Transverse colon (tissue), 4 donors: ENCODE data around the gene KLF2. TPM values are rescaled to one million over a fixed set of nuclear protein-coding genes. Genes with fewer than 3 reads are reported as not detected.
"Not testable (repeated sequence)": the region's sequence is repeated elsewhere in the genome, so short reads cannot be mapped to it uniquely, and the experiment has no call there.

Experiments used
- DNase-seq: peaks from one replicate; pipeline ENCODE4 v3.0.0-alpha.2; 2019
- H3K27ac ChIP-seq, 4 donors: fragments of 200-600 bp; sonication (generic); 2 replicates each; pipeline ENCODE4 v1.5.1; 2016 to 2018; ENCODE audit warnings: inconsistent platforms in 4 of 4
- H3K27me3 ChIP-seq: fragments of 200-600 bp; sonication (generic); 2 replicates; pipeline ENCODE4 v1.5.1; 2017; ENCODE audit warnings: inconsistent platforms
- H3K36me3 ChIP-seq, 4 donors: fragments of 200-600 bp; sonication (generic); 2 replicates each; pipeline ENCODE4 v1.5.1; 2017 to 2019; ENCODE audit warnings: inconsistent platforms in 4 of 4
- H3K4me1 ChIP-seq, 4 donors: fragments of 200-600 bp; sonication (generic); 2 replicates each; pipeline ENCODE4 v1.5.1; 2017 to 2020; ENCODE audit warnings: inconsistent platforms in 4 of 4
- H3K4me3 ChIP-seq, 4 donors: fragments of 200-600 bp; sonication (generic); 1 replicate in 1 of 4; 2 replicates in 3 of 4; pipeline versions ENCODE4 v1.5.1 to v1.6.1; 2017 to 2019; ENCODE audit warnings: inconsistent platforms in 4 of 4
- H3K9me3 ChIP-seq, 2 donors: fragments of 200-600 bp; sonication (generic); 2 replicates each; pipeline ENCODE4 v1.5.1; 2017 to 2019; ENCODE audit warnings: inconsistent platforms in 2 of 2
- CTCF ChIP-seq, 5 experiments: fragments of 200-600 bp in 3 of 5; fragments of 450-650 bp in 2 of 5; sonication (generic) in 3 of 5; IDR thresholded peaks; 1 replicate in 2 of 5; 2 replicates in 3 of 5; pipeline ENCODE4 v1.5.1; 2016 to 2017; ENCODE audit warnings: antibody characterized with exemption in 5 of 5, inconsistent platforms in 3 of 5, mild to moderate bottlenecking in 2 of 5, moderate library complexity in 1 of 5
- EP300 ChIP-seq: sonication (generic); formaldehyde crosslinking; IDR thresholded peaks from one replicate; pipeline ENCODE4 v1.6.1; 2017; ENCODE audit warnings: antibody characterized with exemption, low read depth
- POLR2A ChIP-seq: fragments of 450-650 bp; IDR thresholded peaks from one replicate; pipeline ENCODE4 v1.6.1; 2016; ENCODE audit warnings: antibody characterized with exemption, mild to moderate bottlenecking, moderate library complexity
- POLR2AphosphoS5 ChIP-seq, 3 donors: sonication (generic); formaldehyde crosslinking; IDR thresholded peaks; one replicate each; pipeline ENCODE4 v1.6.1; 2016; ENCODE audit warnings: antibody characterized with exemption in 3 of 3
- WGBS, 2 donors: methylation state at CpG; one replicate each; pipeline ENCODE4 v1.1.5; 2018; ENCODE audit warnings: low coverage in 1 of 2; 5-methylcytosine and 5-hydroxymethylcytosine counted together
- in situ Hi-C, 4 donors: fragments of 200-750 bp; cut with MboI; loops; one replicate each; pipeline versions ENCODE4 v1.15.0 to v1.15.1; 2017; ENCODE audit warnings: low sequenced_read_pairs in 3 of 4, low pct_ligation_motif_present in 1 of 4, low pct_unique_long_range_greater_than_20kb in 1 of 4
- intact Hi-C: fragments of 100-400 bp; cut with DNase I; formaldehyde crosslinking; loops from one replicate; pipeline ENCODE4 v1.15.1; 2023; ENCODE audit warnings: low total_unique reads
- total RNA-seq, 4 donors: library from RNA; depleted of rRNA; stranded (reverse); fragments of >200 nt; gene quantifications; one replicate each; pipeline ENCODE4 v1.1.0, GENCODE V29; 2016

KLF2 gene
- total RNA-seq, 4 donors from 2014 or later = 19.9 to 74.4 (median 48.9) TPM

DNA sequence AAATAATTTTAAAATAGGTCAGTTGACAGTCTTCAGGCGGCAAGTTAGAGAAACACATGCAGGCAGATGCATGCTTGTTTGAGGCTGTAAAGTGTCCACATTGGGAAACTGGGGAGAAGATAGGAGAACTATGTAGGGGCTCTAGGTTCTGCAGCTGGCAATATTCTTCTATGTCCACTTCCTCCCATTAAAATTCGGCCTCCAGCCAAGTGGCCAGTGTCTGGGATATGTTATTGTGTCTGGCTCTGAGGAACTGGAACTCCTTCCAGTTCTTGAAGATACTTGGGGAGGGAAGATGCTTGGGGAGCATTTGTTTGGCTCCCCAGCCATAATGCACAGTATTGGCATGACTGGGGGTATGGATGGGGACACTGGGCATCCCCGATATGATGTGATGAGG lies 20.9 kb upstream of the KLF2 start:
- H3K4me1 ChIP-seq = peaks cover 0 to 9% (median 3%) of the 10 kb centered on the region in 4 donors
- no peak for DNase-seq
- intact Hi-C loops (no loop called here), in situ Hi-C loops (no loop called here)
- H3K4me3 ChIP-seq = no peak overlapping the region
- 50 to 66% methylated on average over 1 to 3 of the region's 3 CpGs for WGBS, 2 donors
- no peaks in the 10 kb centered on the region for H3K36me3 ChIP-seq
- H3K9me3 ChIP-seq = no peaks in the 10 kb centered on the region
- no peaks in the 10 kb centered on the region for H3K27me3 ChIP-seq
- H3K27ac ChIP-seq = no peak overlapping the region
- TF ChIP-seq CTCF (IDR thresholded peaks at IDR 0.05) (no peak), POLR2AphosphoS5 (IDR thresholded peaks at IDR 0.05) (peak in 1 of 3 donors; percentile 11)

DNA sequence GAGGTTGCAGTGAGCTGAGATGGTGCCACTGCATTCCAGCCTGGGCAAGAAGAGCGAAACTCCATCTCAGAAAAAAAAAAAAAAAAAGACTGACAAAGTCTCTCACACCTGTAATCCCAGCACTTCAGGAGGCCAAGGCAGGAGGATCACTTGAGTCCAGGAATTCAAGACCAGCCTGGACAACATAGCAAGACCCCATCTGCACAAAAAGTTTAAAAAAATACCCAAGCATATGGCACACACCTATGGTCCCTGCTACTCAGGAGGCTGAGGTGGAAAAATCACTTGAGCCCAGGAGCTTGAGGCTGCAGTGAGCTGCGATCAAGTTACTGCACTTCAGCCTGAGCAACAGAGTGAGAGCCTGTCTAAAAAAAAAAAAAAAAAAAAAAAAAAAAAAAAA lies 20.1 kb upstream of the KLF2 start:
- H3K4me1 ChIP-seq, H3K27me3 ChIP-seq, H3K27ac ChIP-seq, in situ Hi-C loops, H3K9me3 ChIP-seq, intact Hi-C loops, H3K4me3 ChIP-seq, H3K36me3 ChIP-seq, DNase-seq: not testable (repeated sequence)
- 91% methylated on average over 2 of the region's 2 CpGs; no CpG with 5 or more reads in 1 of the 2 donors for WGBS, 2 donors

DNA sequence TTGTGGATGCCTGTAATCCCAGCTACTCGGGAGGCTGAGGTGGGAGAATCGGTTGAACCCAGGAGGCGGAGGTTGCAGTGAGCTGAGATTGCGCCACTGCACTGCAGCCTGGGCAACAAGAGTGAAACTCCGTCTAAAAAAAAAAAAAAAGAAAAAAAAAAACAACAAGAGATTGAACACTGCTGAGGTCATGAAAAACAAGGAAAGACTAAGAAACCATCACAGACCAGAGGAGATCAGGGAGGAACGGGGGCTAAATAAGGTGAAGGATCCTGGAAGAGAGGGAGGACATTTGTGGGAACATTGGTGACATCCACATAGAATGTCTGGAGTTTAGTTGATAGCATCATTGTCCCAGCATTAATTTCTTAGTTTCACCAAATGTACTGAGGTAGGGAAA lies 19.6 kb upstream of the KLF2 start:
- H3K27ac ChIP-seq, H3K9me3 ChIP-seq, H3K36me3 ChIP-seq, H3K4me1 ChIP-seq, in situ Hi-C loops, H3K27me3 ChIP-seq, intact Hi-C loops, H3K4me3 ChIP-seq, DNase-seq: not testable (repeated sequence)
- 70 to 71% methylated on average over 4 to 6 of the region's 6 CpGs for whole genome bisulfite sequencing, 2 donors

DNA sequence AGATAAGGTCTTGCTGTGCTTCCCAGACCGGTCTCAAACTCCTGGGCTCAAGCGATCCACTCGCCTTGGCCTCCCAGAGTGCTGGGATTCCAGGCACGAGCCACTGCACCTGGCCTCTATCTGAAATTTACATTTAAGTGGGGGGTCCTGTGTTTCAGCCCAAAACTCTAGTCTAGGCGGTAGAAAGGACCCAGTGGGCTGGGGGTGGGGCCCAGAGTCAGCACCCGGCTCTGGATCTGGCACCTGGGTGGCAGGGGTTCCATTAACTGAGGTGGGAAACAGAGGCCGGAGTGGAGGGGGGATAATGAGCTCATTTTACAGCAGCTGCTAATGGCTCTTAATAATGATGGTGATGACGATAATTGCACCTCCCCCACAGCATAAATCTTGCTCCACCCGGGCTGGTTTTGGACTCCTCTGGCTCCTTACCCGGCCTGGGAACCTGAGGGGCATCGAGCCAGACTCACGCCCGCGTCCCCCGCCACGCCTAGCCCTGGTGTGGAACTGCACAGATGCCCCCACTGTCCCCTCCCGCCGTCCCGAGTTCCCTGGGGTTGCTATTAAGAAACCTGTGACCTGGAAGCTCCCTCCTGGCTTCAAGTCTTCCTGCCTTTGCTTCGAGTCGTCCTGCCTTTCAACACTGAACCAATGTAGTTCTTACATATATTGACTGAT lies 17.8 kb upstream of the KLF2 start:
- Histone ChIP-seq H3K27me3 (no peaks in the 10 kb centered on the region), H3K27ac (no peak overlapping the region), H3K9me3 (no peaks in the 10 kb centered on the region), H3K36me3 (no peaks in the 10 kb centered on the region), H3K4me3 (no peak overlapping the region), H3K4me1 (peaks cover 0 to 9% (median 3%) of the 10 kb centered on the region in 4 donors)
- 57 to 73% methylated on average over 6 to 21 of the region's 21 CpGs for WGBS, 2 donors
- TF ChIP-seq CTCF (IDR thresholded peaks at IDR 0.05) = no peak
- no peak for TF ChIP-seq POLR2AphosphoS5 (IDR thresholded peaks at IDR 0.05)
- no peak for TF ChIP-seq EP300
- TF ChIP-seq POLR2A = no peak
- no peak for DNase-seq
- in situ Hi-C loops = no loop called here
- intact Hi-C loops = no loop called here

GRCh38 chr19:16308081-16308480 lies 16.5 kb upstream of the KLF2 start:
- Histone ChIP-seq H3K4me3 (no peak overlapping the region), H3K36me3 (no peaks in the 10 kb centered on the region), H3K27me3 (no peaks in the 10 kb centered on the region), H3K4me1 (peaks cover 0 to 9% (median 3%) of the 10 kb centered on the region in 4 donors), H3K27ac (no peak overlapping the region), H3K9me3 (no peaks in the 10 kb centered on the region)
- in situ Hi-C loops = no loop called here
- intact Hi-C loops = no loop called here
- WGBS, 2 donors = 94 to 100% methylated on average over 5 of the region's 5 CpGs
- no peak for DNase-seq
- TF ChIP-seq POLR2AphosphoS5 (IDR thresholded peaks at IDR 0.05) (no peak), CTCF (IDR thresholded peaks at IDR 0.05) (no peak), POLR2A (no peak), EP300 (no peak)
